ENCODE measurements around the gene EML3. TPM values are rescaled to one million over a fixed set of nuclear protein-coding genes. Genes with fewer than 3 reads are reported as not detected.
A peak's percentile ranks its signal among the peaks of the same experiment; 100 is the strongest.
"Not testable (repeated sequence)": the region's sequence is repeated elsewhere in the genome, so short reads cannot be mapped to it uniquely, and the experiment has no call there.

Gene EML3
- total RNA-seq, 3 donors from 2014 or later = 34.7 to 58.7 (median 35.7) TPM

DNA sequence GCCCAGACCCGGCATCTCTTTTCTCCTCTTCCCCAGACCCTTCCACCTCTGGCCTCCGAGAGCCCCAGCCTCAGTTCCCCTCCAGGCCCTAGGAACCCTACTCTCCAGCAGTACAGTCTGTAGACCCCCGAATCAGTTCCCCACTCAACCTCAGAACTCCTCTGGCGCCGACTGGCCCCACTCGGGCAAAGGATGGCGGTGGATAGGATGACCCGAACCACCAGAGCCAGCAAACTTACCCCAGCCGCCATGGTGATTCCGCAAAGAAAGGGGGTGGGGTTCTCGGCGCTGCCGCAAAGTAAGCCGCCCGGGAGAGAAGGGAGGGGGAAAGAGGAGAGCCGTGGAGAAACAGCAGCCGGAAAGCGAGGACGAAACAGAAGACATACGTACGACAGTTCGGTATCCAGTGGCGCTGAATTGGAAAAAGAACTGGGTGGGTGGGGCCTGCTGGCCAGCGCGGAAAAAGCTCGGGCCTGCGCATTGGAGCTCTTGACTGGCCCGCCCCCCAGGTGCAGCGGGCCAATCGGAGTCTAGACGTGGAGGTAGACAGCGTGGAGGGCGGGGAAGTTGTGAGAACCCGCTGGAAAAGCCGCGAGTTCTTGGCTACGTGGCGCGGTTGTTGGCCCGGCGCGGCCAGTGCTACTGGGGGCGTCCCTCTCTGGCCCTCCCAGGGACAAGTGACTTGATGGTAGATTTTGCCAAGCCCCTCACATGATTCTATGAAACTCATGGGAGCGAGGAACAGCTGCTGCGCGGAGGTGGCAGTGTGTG, 38.8 kb downstream of the EML3 start, which contains the start of gene EEF1G:
Gene EEF1G, minus strand, starts transcription at position 300 of the 771 bp plus-strand sequence. Its CDS starts 49 bp downstream, at position 251.
- peak within 1 kb of the TSS; percentile 90 to 95 for H3K27ac ChIP-seq
- H3K4me1 ChIP-seq = peaks cover 0 to 9% of the 10 kb centered on the region in 2 donors
- H3K27me3 ChIP-seq = no peaks in the 10 kb centered on the region
- peak within 1 kb of the TSS; percentile 76 to 88 (median 87) for H3K4me3 ChIP-seq
- H3K9me3 ChIP-seq = no peaks in the 10 kb centered on the region
- H3K36me3 ChIP-seq = no peaks in the 10 kb centered on the region
- peak; percentile 54 to 76 (median 69) for TF ChIP-seq POLR2AphosphoS5 (IDR thresholded peaks at IDR 0.05)
- TF ChIP-seq POLR2A (IDR thresholded peaks at IDR 0.05) = peak; percentile 85
- TF ChIP-seq CTCF (IDR thresholded peaks at IDR 0.05) = no peak
- intact Hi-C loops (cut with DNase I; ENCODE audit: low total_unique reads) = no loop called here
- peak; percentile 98 to 99 for DNase-seq (ENCODE audit: low spot score in 2 of 2)

- no peak for DNase-seq (ENCODE audit: low spot score in 2 of 2)
These were observed 39.5 kb downstream of the EML3 start for GRCh38 chr11:62573006-62573591.

DNA sequence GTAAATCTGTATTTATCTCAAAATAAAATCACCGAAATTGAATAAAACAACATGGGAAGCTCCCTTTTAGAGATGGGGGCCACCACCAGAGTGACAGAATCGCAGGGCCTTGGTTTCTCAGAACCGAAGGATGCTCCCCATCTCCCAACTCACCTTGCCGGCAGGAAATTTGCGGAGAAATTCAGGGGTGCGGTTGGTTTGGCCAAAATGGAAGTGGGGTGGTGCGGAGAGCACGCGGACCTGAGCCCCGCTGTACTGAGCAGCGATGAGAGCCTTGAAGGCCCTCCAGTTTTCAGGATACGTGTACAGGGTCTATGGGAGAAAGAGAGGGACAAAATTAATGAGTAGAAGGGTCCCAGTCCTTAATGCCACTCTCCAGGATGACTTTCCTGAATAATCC, 40.1 kb downstream of the EML3 start:
- Histone ChIP-seq H3K36me3 (no peaks in the 10 kb centered on the region), H3K4me1 (peaks cover 0 to 9% of the 10 kb centered on the region in 2 donors), H3K4me3 (peak overlapping the region; percentile 76 to 88 (median 87)), H3K27ac (peak overlapping the region; percentile 86 to 90), H3K9me3 (no peaks in the 10 kb centered on the region), H3K27me3 (no peaks in the 10 kb centered on the region)
- intact Hi-C loops (cut with DNase I; ENCODE audit: low total_unique reads) = no loop called here
- DNase-seq (ENCODE audit: low spot score in 2 of 2) = no peak
- no peak for TF ChIP-seq CTCF (IDR thresholded peaks at IDR 0.05)

More at GRCh38 chr11:62573006-62573591, 39.5 kb downstream of the EML3 start:
- intact Hi-C loops (cut with DNase I; ENCODE audit: low total_unique reads) = no loop called here
- Histone ChIP-seq H3K4me3 (peak overlapping the region; percentile 76 to 88 (median 87)), H3K27ac (peak overlapping the region; percentile 86 to 90), H3K9me3 (no peaks in the 10 kb centered on the region), H3K36me3 (no peaks in the 10 kb centered on the region), H3K4me1 (peaks cover 0 to 9% of the 10 kb centered on the region in 2 donors), H3K27me3 (no peaks in the 10 kb centered on the region)
- TF ChIP-seq POLR2AphosphoS5 (IDR thresholded peaks at IDR 0.05) (no peak), CTCF (IDR thresholded peaks at IDR 0.05) (no peak), POLR2A (IDR thresholded peaks at IDR 0.05) (no peak)

DNA sequence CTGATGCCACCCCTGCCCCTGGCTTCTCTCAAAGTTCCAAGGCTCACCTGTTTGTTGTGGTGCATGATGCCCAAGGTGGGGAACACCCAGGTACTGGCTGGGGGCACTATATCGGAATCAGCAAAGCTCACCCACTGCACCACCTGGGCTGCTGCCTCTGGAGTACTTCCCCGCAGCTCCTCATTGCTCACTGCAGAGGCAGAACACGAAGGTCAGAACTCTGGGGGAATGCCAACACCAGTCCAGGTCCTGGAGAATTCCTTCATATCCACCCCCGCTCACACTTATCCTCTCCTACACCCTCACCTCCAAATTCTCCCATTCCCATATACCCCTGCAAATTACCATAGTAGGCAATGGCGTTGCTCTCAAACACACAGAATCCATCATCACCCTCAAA, 41.1 kb downstream of the EML3 start:
- H3K4me1 ChIP-seq; H3K27me3 ChIP-seq; H3K9me3 ChIP-seq; H3K4me3 ChIP-seq; DNase-seq (ENCODE audit: low spot score in 2 of 2); H3K27ac ChIP-seq; H3K36me3 ChIP-seq; intact Hi-C loops (cut with DNase I; ENCODE audit: low total_unique reads): not testable (repeated sequence)

DNA sequence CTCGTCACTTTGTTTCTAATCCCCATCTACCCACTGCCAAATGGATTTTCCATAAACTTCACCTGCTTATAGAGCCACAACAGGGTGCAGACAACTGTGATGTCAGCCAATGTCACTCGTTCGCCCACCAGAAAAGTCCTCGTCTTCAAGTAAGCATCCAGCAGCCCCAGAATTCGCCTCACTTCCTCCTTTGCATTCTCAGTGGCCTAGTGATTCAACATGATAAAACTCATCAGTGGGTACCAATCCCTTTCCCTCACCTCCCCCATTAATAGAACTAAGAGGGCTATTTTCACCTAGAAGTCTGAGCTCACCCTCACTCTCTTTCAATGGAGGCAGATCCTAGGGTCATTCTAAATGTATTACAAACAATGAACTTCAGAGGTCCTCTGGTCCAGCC, 41.7 kb downstream of the EML3 start:
- H3K4me3 ChIP-seq; DNase-seq (ENCODE audit: low spot score in 2 of 2); H3K36me3 ChIP-seq; H3K4me1 ChIP-seq; intact Hi-C loops (cut with DNase I; ENCODE audit: low total_unique reads); H3K27ac ChIP-seq; H3K9me3 ChIP-seq; H3K27me3 ChIP-seq: not testable (repeated sequence)

DNA sequence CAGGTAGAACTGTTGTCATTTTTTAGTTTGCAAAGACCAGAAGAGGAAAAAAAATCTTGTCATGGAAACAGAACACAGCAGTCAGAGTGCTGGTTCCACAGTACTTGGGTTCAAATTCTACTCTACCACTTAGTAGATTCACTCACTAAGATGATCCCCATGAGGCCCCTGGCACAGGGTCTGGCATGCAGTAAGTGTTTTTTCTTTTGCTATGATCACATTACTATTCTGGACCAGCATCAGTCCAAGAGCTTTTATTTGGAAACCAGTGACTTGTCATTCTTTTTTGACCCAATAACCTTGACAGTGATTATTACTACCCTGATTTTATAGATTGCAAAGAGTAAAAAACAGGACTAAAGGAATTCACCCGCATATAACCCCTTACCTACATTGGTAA, 43.0 kb downstream of the EML3 start:
- Histone ChIP-seq H3K4me1 (no peaks in the 10 kb centered on the region), H3K27ac (no peak overlapping the region), H3K27me3 (no peaks in the 10 kb centered on the region), H3K4me3 (no peak overlapping the region), H3K36me3 (no peaks in the 10 kb centered on the region), H3K9me3 (no peaks in the 10 kb centered on the region)
- intact Hi-C loops (cut with DNase I; ENCODE audit: low total_unique reads) = no loop called here
- no peak for TF ChIP-seq POLR2A (IDR thresholded peaks at IDR 0.05)
- TF ChIP-seq CTCF (IDR thresholded peaks at IDR 0.05) = no peak
- no peak for TF ChIP-seq POLR2AphosphoS5 (IDR thresholded peaks at IDR 0.05)
- DNase-seq (ENCODE audit: low spot score in 2 of 2) = no peak
